ENCODE data around the gene VSTM2A. TPM values are rescaled to one million over a fixed set of nuclear protein-coding genes. Genes with fewer than 3 reads are reported as not detected.

The VSTM2A gene, protein sequence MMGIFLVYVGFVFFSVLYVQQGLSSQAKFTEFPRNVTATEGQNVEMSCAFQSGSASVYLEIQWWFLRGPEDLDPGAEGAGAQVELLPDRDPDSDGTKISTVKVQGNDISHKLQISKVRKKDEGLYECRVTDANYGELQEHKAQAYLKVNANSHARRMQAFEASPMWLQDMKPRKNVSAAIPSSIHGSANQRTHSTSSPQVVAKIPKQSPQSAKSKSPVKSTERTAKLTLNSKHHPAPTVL
- not detected for total RNA-seq

DNA sequence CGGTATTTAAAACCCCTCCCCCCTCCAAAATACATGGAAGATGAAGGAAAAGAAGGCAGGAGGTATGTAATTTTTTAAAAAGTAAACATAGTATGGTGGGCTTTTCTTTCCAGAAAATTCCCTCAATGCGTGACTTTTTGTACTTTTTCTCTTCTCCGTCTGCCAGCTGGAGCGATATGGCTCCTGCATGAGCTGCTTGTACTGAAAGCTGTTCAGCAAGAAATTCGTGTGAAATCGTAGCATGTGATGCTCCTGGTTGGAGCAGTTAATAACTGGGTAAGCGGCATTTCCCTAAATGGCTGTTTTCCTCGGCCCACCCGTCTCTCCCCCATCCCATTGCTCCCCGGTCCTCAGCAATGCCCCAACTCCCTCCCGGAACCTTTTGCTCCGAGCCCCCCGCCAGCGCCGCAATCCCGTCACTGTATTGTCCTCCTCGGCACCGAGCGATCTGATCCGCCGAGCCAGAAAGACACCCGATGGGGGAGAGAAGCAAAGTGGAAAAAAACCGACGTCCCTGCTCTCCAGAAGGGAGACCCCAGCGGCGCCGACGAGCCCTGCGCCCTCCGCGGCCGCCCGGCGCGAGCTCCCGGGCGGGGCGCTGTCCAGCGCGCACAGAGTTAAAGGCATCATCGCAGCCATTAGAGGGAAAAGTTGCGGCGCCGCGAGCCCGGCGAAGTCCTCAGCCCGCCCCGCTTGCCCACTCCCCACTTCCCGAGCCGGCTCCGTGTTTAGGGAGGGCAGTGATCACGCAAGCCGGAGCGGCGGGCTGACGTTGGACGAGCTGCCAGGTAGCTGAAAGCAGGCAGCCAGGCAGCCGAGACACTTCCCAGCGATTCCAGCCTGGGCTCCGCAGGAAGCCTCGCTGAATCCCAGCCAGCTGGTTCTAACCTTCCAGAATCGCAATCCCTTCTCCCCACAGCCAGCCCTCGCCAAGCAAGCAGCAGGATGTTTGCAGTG, at the start of gene VSTM2A:
Gene VSTM2A, plus strand, starts transcription at position 707 of the 957 bp plus-strand sequence. CDS start 356 bp downstream, outside the sequence.

Other genes starting within 250 kb of the VSTM2A start
- 100 to 1,000 TPM; 123 to 134 TPM for gene SEC61G, start 216.8 kb downstream of the VSTM2A start, total RNA-seq

All from activated naive CD4-positive, alpha-beta T cell treated with anti-CD3 and anti-CD28 coated beads, Interleukin-2, amount 10 ng/mL, durations not matched to agents 5 hours and 36 hours (primary cell).